ENCODE measurements around the gene MCRS1.
"Not testable (repeated sequence)": the region's sequence is repeated elsewhere in the genome, so short reads cannot be mapped to it uniquely, and the experiment has no call there.

The MCRS1 gene

GRCh38 chr12:49518914-49519573 is 48.9 kb downstream of the MCRS1 start:
- peak; percentile 46 for DNase-seq (ENCODE audit: low spot score)

DNA sequence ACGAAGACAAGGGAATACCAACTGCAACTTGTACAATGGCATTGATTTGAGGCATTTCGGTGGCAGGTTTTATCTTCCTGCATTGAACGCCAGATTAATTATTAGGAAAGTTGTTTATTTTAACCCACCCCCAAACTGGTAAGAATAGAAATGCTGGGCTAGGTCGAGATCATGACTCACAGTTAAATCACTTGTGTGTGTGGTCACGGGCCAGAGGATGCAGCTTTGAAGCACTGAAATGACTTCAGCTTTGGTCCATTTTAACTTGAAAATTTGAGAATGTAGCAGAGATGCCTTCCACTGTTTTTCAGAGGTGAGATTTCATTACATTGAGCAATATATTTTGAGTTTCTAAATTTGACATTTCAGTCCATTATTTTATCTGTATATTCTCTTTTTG is 52.7 kb downstream of the MCRS1 start:
- peak; percentile 59 for DNase-seq (ENCODE audit: low spot score)

- DNase-seq (ENCODE audit: low spot score): no peak
Measured at GRCh38 chr12:49512546-49512945, 55.4 kb downstream of the MCRS1 start.

DNA sequence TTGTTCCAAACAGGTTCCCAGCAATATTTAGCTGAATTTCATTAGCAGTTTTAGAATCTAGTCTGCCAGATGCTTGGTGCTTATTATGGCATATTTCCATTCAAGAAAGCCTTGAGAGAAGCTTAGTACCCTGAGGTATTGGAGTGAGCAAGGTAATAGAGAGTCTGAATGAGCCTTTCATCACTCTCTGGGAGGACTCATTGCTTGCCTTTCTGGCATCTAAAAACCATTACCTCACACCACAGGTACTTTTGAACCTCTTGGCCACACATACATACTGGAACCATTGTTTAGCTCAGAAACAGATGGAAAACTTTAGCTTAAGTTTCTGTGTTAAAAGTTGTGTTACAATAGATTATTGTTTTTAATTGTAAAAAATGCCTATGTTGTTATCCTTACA is 56.5 kb downstream of the MCRS1 start:
- no peak for DNase-seq (ENCODE audit: low spot score)

DNA sequence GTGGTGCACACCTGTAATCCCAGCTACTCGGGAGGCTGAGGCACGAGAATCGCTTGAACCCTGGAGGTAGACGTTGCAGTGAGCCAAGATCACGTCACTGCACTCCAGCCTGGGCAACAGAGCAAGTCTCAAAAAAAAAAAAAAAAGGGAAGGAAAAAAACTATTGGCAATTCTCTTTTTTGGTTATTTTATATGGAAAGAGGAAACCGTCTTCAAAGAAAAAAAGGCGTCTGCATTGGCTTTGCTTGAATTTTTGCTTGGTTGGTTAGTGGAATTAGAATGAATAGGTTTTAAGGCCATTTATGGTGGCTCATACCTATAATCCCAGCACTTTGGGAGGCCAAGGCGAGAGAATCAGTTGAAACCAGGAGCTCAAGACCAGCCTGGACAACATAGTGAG is 58.3 kb downstream of the MCRS1 start:
- not testable (repeated sequence) for DNase-seq (ENCODE audit: low spot score)

All from AG08396 (cell line).